ENCODE results near the gene BCL2.

DNA sequence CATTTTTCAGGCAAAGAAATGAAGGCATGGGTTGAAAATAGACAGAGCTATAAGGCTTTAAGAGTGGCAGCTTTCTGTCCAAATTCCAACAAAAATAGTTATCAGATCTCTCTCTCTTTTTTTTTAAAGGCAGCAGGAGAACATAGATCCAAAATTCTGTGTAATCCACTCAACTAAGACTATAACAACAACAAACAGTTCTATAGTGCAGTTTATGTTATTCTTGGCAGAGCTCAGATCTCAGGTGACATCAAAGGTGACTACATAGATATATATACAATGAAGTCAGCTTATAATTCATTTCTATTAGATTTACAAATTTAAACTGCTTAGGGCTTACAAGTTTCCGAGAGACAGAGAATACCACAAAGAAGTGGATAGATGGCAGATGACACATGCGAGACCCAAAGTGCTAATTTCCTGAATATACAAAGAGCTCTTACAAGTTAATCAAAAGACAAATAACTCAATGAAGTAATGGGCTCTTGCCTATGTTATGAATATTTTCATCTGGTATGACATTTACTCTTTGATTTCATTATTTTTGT lies 223.2 kb downstream of the BCL2 start:
- TF ChIP-seq IRF2 (CRISPR knock-in tag; IDR thresholded peaks at IDR 0.05) = no peak
- TF ChIP-seq ZNF124 (CRISPR knock-in tag; IDR thresholded peaks at IDR 0.05) = no peak
- TF ChIP-seq SUPT5H (IDR thresholded peaks at IDR 0.05) = no peak
- TF ChIP-seq EP300 (IDR thresholded peaks at IDR 0.05; ENCODE audit: low read length) = no peak
- TF ChIP-seq ZNF140 (CRISPR knock-in tag; IDR thresholded peaks at IDR 0.05) = no peak
- TF ChIP-seq CCAR2 (IDR thresholded peaks at IDR 0.05; ENCODE audit: low read depth, low read length) = no peak
- TF ChIP-seq FOS (IDR thresholded peaks at IDR 0.05; ENCODE audit: extremely low read depth, insufficient read length) = no peak
- no peak for TF ChIP-seq RBM14 (IDR thresholded peaks at IDR 0.05; ENCODE audit: borderline replicate concordance, insufficient read depth, low read depth, low read length)
- TF ChIP-seq, protein P1, sequence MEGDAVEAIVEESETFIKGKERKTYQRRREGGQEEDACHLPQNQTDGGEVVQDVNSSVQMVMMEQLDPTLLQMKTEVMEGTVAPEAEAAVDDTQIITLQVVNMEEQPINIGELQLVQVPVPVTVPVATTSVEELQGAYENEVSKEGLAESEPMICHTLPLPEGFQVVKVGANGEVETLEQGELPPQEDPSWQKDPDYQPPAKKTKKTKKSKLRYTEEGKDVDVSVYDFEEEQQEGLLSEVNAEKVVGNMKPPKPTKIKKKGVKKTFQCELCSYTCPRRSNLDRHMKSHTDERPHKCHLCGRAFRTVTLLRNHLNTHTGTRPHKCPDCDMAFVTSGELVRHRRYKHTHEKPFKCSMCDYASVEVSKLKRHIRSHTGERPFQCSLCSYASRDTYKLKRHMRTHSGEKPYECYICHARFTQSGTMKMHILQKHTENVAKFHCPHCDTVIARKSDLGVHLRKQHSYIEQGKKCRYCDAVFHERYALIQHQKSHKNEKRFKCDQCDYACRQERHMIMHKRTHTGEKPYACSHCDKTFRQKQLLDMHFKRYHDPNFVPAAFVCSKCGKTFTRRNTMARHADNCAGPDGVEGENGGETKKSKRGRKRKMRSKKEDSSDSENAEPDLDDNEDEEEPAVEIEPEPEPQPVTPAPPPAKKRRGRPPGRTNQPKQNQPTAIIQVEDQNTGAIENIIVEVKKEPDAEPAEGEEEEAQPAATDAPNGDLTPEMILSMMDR (IDR thresholded peaks at IDR 0.05 in 2 of 3, conservative IDR thresholded peaks at IDR 0.05 in 1 of 3; ENCODE audit: insufficient read depth in 2 of 3, low read depth in 1 of 3, low read length in 3 of 3) = no peak
- TF ChIP-seq ATF1 (CRISPR knock-in tag; IDR thresholded peaks at IDR 0.05) = no peak
- no peak for TF ChIP-seq ATF1 (tag; IDR thresholded peaks at IDR 0.05)
- TF ChIP-seq ZNF143 (CRISPR knock-in tag; IDR thresholded peaks at IDR 0.05) = no peak
- TF ChIP-seq SIN3A (IDR thresholded peaks at IDR 0.05; ENCODE audit: borderline replicate concordance in 2 of 2, control insufficient read depth in 1 of 2, low read depth in 2 of 2, low read length in 2 of 2) = no peak
- TF ChIP-seq BMI1 (IDR thresholded peaks at IDR 0.05; ENCODE audit: low read length) = no peak

Measured in K562 (cell line).